Posterior cingulate gyrus (tissue), 11 donors: ENCODE results near the gene PLCB4.

Source experiments
- DNase-seq, 10 donors: peaks; one replicate each; pipeline versions ENCODE4 v3.0.0 to v3.0.0-alpha.2; 2020 to 2021; ENCODE audit warnings: mixed read lengths in 3 of 10
- intact Hi-C: fragments of 100-400 bp; cut with DNase I; formaldehyde crosslinking; loops from one replicate; pipeline ENCODE4 v1.15.1; 2023

Gene PLCB4

DNA sequence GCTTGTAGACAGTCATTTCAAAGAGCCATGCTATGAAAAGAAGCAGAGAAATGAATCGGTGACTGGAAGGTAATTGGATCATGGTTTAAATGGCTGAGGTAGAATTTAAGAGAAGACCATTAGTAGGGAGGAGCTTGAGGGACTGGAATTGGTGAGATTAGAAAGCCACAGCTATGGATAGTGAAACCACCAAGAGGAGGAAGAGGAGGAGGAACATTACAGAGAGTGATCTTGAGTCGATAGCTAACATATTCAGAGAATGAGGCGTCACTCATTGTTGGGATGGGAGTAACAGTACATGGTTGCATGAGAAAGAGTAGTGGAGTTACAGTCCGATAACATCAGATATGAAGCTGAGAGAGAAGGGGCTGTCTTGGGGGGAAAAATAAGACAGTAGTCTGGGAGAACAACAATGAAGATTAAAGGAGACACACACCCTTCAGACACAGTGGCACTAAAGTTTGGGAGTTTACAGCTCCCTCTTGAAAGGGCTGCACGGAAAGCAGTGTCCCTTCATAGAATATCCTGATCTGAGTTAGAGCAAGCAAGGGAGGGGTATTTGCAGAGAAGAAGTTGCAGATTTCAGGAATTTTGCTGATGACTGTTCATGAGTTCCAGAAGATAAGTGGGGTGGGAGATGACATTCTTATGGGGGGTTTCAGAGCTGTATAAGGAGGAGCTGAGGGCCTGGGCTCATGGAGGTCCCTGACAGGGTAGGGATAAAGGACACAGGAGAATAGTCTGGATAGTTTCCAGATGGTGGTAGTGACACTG is 430.4 kb downstream of the PLCB4 start:
- intact Hi-C loops: no loop called here

DNA sequence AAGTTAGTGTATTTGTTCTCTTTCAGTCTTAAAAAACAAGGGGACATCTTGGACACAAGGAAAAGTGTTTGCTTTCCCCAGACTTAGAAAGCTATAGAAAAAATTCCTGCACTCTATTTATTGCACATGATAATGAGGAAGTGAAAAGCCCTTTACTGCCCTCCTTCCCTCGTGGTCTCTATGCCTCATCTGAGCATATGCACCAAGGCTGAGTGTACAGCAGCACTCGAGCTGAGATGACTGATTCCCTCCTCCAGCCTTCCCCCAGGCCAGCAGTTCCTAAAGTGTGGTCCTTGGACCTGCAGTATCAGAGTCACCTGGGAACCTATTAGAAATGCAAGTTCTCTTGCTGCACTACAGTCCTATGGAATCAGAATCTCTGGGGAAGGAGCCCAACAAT is 431.2 kb downstream of the PLCB4 start:
- DNase-seq: peak in 1 of 10 donors; percentile 84
- intact Hi-C loops: no loop called here

More for the DNA sequence above, 430.4 kb downstream of the PLCB4 start:
- no peak for DNase-seq

DNA sequence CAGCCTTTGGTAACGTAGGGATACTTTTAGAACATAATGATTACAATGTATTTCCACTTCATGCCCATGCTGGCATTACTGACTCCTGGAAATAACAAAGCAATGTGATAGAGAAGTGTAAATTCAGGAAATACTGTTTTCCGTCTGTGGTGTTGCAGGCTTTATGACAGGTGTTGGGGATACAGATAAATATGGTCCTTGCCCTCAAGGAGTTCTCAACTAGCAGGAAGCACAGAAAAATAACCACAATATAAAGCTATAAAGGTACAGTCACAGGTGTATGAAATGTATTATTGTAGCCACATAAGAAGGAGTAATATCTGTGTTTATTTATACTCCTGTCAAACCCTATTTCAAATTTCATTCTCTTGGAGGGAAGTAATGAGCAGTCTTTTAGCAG is 432.6 kb downstream of the PLCB4 start:
- DNase-seq: no peak
- intact Hi-C loops: no loop called here

DNA sequence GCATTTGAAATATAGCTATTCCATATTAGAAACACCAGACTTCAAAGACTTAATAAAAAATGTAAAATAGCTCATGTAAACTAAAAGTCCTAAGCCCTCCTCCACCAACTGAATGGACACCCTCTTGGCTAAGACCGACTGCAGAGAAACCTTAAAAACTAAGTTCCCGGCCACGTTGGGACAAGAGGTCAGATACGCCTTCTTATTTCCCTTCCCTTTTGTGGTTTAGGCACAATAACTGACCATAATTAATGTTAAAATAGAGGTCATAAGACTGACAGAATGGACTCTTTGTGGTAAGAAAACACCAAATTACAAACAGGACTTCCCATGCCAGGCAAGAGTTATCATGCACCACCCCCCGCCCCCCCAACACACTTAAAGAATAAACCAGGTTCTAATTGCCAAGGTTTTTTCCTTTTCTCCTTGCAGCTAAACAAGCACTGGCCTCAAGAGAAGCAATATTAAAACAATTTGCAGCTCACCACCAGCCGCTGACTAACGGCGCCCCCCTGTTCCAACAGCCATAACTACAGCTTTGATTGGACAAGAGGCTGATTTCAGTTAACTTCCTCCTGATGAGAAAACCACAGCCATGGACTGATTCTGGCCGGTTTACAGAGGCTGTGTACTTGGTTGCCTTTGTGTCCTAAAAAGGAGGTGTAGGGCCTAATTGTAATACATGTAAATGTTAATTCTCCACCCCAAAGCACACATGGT is 434.8 kb downstream of the PLCB4 start:
- peak in 1 of 10 donors; percentile 27 for DNase-seq
- intact Hi-C loops: no loop called here

DNA sequence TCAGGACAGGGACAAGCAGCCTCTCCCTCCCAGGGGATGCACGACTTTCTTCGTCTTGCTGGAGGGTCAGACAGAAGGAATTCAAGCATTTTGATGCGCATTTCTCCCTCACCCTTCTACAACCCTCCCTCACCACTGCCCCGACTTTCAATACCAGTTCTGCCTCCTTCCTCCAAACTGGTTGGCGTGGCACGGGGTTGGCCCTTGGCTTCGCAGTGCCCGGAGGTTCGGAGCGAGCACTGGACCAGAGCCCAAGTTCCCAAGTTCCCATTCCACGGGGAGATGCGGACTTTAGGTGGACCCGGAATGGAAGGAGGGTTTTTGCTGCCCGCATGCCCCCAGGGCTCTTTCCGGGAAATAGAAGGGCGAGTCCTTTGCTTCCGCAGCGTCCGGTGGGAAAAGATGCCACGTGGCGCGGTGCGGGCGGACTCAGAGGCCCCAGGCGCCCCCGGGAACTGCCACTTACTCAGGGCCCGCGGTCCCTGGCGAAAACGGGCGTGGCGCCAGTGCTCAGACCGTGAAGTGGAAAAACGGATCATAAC is 437.5 kb downstream of the PLCB4 start:
- intact Hi-C loops: no loop called here
- DNase-seq: peak in 3 of 10 donors; percentile 15 to 81 (median 68)

DNA sequence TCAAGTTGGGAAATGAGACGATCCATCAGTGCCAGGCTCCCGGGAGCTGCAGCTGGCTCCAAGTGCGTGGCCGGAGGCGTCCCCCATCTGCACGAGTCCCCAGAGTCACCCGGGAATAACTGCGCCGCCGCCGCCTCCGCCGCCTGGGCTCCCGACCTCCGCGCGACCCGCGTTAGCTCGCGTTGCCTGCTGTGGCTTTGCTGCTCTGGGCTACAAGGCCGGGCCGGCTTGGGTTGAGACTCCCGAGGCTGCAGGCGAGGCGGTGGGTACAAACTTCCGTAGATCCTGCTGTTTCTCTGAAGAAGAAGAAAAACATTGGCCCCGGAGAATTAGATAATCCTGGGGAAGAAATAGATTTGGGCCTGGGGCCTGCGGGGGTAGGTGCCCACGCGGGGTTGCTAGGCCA is 438.1 kb downstream of the PLCB4 start:
- intact Hi-C loops: no loop called here
- peak in 5 of 10 donors; percentile 9 to 88 (median 78) for DNase-seq

DNA sequence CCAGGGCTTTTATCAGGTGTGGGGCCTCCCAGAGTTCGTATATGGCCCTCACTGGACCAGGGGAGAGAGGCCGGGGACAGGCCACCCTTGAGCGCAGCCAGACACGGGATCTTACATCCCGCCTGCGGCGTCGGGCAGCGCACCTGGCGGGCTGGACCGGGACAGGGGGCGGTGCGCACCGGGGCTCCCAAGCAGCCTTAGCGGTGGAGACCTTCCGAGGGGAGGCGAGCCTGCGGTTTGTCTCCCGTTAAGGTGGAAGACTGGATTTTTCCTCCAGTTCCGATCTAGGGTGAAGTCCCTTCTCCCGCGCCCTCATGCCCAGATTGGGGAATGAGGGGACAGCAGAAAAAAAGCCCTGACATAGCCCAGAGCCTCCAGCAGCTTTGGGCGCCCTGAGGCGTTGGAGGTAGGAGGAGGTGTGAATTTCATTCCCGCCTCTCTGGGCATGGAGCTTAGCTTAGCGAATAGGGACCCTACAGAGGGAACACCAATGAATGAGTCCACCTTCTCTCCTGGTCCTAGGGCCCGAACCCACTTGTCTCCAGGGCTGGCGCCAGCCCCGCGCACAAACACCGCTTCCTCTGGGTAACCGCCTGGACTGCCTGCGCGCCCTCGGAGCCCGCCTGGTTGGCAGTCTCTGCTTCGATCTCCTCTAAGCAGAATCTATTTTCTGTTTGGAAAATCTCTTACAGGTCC is 438.8 kb downstream of the PLCB4 start:
- intact Hi-C loops: no loop called here
- DNase-seq: peak in 1 of 10 donors; percentile 43

DNA sequence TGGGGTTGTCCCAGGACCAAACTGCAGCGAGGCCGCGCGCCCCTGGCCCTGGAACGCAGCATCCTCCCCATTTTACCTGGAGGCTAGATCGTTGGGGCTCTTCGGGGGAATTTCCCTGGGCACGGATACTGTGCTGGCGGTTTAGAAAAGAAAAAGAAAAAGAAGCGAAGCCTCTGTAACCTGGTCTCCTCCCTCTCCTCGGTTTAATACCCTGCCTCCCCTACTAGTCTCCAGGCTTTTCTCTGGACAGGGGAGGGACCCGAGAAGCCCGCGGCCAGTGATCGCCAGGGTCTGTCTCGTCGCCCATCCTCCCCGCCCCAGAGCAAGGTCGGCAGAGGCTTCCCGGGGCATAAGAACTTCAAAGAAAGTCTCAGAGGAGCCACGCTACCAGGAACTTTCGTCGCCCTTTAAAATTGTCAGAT is 439.4 kb downstream of the PLCB4 start:
- DNase-seq: no peak
- intact Hi-C loops: no loop called here

DNA sequence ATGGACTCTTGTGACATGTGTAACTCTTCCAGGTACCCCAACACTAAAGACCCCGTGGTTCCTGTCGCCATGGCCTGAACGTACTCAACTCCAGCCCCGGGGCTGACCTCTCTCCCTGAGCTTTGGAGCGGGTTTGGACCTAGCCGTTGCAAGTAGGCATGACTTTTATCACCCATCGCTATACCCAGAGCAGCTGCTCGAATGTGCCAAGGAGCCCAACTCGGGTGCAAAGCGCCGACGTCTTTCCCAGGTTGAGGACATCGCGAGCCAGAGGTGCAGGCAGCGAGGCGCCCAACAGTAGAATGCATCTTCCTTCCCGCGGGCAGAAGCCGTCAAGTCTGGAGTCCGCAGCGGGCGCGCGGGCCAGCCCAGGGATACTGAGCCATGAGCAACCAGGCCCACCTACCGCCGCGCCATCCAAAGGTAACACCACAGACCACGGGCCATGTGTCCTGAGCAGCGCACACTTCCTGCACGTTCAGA is 439.9 kb downstream of the PLCB4 start:
- DNase-seq: peak in 2 of 10 donors; percentile 72 to 82
- intact Hi-C loops: no loop called here

DNA sequence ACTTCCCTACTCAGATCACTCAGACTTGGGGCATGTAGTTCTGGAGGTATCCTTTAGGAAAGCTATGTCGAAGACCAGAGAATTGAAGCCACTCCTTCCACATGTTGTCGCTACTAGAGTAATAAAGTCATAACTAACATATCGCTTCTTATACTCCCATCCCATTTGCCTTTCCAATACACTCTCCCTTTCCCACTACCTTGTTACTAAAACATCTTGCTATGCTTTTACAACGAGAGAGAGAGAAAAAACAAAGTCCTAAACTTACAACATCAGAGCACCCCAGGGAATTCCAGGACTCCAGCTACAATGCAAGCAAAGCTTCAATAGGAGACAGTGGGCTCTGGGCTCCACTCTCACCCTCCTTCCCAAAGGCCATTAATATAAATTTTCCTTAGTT is 440.4 kb downstream of the PLCB4 start:
- intact Hi-C loops: no loop called here
- DNase-seq: no peak

DNA sequence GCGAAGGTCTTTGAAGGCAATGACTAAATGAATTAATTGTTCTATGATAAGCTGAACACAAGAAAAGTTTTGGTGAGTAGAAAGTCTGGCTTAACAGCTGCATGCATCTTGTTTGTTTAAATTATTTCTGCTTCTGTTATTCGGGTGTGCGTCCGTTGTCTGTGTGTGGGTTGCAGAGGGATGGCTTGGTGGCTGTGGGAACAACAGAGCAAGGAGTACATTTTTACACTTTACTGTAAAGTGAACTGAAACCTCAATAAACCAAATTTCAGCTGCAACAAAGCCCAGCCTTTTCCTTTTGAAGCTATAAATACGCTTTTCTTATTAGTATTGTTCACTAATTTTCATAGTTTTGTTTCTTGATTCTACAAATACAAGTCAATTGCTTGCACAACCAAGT is 442.0 kb downstream of the PLCB4 start:
- no peak for DNase-seq
- intact Hi-C loops: no loop called here

DNA sequence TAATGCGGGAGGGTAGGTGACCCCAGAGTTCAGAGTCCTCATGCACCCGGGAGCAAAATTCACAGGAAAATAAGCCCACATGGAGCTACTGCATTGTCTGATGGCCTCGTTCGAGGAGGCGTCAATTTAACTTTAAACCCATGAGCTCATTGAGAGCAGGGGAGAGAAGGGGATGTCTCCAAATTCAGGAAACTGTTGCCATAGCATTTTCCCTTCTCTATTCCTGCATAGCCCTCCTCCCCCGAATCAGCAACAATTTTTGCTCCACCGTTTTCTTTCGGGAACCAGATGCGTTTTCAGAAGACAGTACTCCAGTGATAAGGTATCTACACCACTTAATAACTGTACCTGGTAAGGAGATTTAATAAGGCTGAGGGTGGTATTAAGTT is 445.2 kb downstream of the PLCB4 start:
- DNase-seq: no peak
- intact Hi-C loops: no loop called here

DNA sequence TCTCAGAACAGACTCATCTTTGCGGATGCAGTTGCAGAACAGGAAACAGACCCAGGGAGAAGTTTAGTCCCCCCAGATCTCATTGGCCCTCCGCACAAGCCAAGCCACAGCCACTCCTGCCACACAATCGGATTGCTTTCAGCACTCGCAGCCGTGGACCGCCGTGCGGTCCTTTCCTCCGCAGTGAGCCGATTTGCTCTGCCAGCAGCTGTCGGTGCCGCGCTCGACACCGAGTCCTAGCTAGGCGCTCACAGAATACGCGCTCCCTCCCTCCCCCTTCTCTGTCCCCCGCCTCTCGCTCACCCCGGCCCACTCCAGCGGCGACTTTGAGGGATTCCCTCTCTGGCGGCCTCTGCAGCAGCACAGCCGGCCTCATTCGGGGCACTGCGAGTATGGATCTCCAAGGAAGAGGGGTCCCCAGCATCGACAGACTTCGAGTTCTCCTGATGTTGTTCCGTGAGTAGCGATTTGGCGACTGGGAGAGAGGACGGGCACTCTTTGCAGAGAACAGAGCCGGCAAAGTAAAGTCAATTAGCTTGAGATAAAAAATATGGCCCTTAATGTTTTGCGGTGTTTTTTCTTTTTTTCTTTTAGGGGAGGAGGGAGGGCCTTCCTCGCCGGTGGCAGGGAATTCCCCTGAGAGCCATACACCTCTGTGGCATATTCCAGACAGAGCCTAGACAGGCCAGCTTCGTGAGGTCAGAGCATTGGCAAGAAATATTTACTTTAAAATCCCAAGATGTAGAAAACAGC is 445.8 kb downstream of the PLCB4 start, which contains the start of gene LAMP5:
Gene LAMP5 (plus strand): TSS at position 130 of the 753 bp plus-strand sequence. CDS start 263 bp downstream, at position 393.
- DNase-seq: peak in 9 of 10 donors; percentile 34 to 90 (median 60)
- intact Hi-C loops: no loop called here

DNA sequence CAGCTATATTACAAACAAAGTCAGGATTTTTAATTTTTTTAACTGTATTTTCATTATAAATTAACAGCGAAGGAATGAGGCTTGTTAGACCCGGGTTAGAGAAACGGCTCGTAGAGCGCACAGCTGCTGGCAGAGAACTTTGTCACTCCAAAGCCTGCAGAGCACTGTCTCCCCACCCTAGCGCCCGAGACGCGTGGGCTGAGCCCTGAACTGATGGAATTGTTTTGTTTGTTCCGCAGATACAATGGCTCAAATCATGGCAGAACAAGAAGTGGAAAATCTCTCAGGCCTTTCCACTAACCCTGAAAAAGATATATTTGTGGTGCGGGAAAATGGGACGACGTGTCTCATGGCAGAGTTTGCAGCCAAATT is 446.3 kb downstream of the PLCB4 start:
- DNase-seq: peak in 1 of 10 donors; percentile 83
- intact Hi-C loops: no loop called here

DNA sequence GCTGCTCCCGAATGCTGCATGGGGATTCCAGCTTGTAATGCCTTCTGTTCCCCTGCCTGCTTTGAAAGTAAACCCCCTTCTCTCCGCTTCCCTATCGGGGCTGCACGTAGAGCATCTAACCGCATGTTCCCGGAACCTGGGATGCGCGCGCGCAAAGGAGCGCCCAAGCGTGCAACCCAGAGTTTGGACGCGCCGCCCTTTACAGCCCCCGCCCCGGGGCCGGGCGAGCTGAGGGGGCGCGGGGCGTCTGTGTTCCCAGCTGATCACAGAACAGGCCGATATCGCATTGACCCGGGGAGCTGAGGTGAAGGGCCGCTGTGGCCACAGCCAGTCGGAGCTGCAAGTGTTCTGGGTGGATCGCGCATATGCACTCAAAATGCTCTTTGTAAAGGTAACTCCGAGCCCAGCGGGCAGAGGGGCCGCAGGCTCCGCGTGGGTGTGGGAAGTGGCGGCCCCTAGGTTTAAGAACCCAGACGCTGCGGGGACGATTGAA is 446.9 kb downstream of the PLCB4 start:
- intact Hi-C loops: no loop called here
- DNase-seq: peak in 4 of 10 donors; percentile 9 to 82 (median 78)

DNA sequence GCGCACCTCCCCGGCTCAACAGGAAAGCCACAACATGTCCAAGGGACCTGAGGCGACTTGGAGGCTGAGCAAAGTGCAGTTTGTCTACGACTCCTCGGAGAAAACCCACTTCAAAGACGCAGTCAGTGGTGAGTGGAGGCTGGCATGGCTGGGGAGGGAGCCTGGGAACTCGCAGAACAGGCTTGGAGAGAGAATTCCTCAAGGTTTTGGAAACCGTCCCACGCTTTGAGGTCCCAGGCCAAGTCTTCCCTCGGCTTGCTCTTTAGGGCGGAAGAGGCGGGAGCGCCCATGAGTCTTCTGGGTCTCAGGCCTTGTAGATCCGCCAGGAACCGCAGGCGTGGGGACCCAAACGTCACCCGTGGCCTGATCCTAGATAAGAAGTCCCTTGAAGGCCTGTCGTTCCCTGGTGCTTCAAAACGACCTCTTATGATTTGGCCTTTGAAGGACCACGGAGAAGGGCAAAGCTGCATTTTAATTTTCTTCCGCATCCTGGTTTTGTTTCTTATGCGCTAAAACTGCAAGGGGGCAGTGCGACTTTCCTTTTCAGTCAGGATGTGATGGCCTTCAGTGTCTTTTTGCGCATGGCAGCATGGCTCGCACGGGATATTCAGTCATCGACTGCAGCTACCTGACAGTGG is 447.5 kb downstream of the PLCB4 start:
- intact Hi-C loops: no loop called here
- peak in 3 of 10 donors; percentile 14 to 84 (median 79) for DNase-seq

DNA sequence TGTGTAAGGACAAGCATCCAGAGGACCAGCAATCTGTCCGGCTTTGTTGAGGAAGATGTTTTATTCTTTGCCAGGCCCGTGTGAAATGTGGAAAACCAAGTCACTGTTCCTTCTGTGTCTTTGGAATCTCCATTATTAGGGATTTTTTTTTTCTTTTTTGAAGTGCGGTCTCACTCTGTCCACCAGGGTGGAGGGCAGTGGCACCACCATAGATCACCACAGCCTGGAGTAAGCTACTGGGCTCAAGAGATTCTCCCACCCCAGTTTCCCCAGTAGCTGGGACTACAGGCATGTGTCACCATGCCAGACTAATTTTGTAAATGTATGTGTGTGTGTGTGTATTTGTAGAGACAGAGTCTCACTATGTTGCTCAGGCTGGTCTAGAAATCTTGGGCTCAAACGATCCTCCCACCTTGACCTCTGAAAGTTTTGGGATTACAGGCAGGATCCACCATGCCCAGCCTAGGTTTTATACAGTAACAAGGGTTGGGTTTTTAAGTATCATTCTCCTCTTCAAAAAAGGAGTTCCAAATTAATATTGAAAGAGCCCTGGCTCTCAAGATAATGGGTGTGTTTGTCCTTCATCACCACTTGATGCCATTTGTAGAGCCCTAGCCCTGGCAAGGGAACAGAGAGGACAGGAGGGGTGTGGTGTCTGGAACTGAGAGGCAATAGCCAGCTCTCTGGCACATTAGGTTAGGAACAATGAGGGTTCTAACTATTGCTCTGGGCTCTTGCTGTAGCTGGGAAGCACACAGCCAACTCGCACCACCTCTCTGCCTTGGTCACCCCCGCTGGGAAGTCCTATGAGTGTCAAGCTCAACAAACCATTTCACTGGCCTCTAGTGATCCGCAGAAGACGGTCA is 448.6 kb downstream of the PLCB4 start:
- intact Hi-C loops: no loop called here
- DNase-seq: peak in 1 of 10 donors; percentile 70

DNA sequence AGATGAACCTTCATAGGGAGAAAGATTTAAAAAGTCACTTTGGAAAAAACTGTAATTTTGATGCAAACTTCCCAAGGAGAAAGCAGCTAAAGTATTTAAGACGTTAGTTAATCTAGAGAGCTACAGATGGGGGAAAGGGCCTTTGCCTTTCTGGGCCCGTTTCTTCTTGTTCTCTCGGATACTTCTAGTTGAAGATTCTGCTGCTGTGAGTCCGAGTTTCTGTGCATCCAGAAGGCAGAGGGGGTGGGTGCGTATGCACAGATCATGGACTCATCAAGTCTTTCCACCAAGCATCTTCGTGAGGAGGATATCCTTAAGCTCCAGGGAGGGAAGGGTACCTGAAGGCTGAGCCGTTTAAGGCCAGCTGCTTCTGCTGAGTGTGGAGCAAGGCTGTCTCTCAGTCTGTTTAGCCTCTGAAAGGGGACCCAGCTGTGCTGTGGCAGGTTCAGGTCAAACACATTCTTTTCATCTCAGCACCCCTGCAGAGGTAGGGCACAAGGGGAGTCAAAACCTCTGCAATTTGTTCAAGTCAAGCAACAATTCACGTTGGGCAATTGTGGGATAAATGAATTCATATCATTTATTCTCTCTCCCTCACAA is 449.8 kb downstream of the PLCB4 start:
- intact Hi-C loops: no loop called here

More for the DNA sequence above, 449.8 kb downstream of the PLCB4 start:
- no peak for DNase-seq
